ENCODE data around the gene F2RL3.
"Not testable (repeated sequence)": the region's sequence is repeated elsewhere in the genome, so short reads cannot be mapped to it uniquely, and the experiment has no call there.

The F2RL3 gene

DNA sequence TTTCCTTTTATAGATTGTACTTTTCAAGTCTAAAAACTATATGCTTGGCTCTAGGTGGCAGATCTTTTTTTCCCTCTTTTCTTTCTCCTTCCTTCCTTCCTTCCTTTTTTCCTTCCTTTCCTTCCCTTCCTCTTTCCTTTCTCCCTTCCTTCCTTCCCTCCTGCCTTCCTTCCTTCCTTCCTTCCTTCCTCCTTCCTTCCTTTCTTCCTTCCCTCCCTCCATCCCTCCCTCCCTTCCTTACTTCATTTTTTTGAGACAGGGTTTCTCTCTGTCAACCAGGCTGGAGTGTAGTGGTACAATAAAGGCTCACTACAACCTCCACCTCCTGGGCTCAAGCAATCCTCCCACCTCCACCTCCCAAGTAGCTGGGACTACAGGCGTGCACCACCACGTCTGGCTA, 48.1 kb downstream of the F2RL3 start:
- H3K4me3 ChIP-seq (ENCODE audit: low read length), result no peak overlapping the region
- no peak for TF ChIP-seq ZNF274 (IDR thresholded peaks at IDR 0.05; ENCODE audit: low read depth, low read length)

DNA sequence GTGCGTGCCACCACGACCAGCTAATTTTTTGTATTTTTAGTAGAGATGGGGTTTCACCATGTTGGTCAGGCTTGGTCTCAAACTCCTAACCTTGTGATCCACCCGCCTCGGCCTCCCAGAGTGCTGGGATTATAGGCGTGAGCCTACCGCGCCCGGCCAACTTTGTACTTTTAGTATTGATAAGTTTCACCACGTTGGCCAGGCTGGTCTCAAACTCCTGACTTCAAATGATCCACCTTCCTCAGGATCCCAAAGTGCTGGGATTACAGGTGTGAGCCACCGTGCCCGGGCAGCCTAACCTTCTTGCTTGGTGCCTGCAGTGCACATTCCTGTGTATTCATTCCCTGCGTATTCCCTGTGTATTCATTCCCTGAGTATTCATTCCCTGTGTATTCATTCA, 49.0 kb downstream of the F2RL3 start:
- H3K4me3 ChIP-seq (ENCODE audit: low read length), result not testable (repeated sequence)

- no peak for TF ChIP-seq ZNF274 (IDR thresholded peaks at IDR 0.05; ENCODE audit: low read depth, low read length)
- no peak overlapping the region for H3K4me3 ChIP-seq (ENCODE audit: low read length)
Measured at GRCh38 chr19:16938211-16938610, 49.4 kb downstream of the F2RL3 start.

DNA sequence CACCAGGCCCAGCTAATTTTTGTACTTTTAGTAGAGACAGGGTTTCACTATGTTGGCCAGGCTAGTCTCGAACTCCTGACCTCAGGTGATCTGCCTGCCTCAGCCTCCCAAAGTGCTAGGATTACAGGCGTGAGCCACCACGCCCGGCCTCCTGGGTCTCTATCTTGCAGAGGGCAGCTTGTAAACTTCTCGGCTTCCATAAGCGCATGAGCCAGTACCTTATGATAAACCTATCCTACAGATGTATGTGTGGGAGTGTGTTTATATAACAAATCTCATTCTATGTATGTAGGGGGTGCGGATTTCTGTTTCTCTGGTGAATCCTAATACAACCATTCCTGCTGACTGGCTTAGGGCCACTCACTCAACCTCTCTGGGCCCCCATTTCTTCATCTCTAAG, 51.3 kb downstream of the F2RL3 start:
- H3K4me3 ChIP-seq (ENCODE audit: low read length), result not testable (repeated sequence)

DNA sequence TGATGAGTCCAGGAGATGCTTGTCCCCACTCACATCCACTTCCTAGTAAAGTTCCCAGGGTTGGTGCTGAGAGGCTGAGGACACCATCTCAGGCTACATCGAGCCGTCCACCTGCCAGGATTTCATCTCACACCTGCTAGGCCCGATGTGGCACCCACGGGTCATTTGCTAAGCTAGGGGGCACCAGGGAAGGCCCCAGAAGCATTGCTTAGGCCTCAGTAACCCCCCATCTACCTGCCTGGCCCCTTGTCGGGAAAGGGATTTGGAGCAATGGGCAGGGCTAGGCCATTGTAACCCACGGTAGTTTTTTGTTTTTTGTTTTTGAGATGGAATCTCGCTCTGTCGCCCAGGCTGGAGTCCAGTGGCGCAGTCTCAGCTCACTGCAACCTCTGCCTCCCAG, 51.8 kb downstream of the F2RL3 start:
- TF ChIP-seq ZNF274 (IDR thresholded peaks at IDR 0.05; ENCODE audit: low read depth, low read length), result no peak
- no peak overlapping the region for H3K4me3 ChIP-seq (ENCODE audit: low read length)
